Measurements from ENCODE around the gene FGF14. TPM values are rescaled to one million over a fixed set of nuclear protein-coding genes. Genes with fewer than 3 reads are reported as not detected.

FGF14 gene
- total and polyA plus RNA-seq, 2 donors (not counting 1 experiment from before 2014, with no cell fraction given) = under 0.01 TPM; not detected in 1

GRCh38 chr13:101959016-101959415, 442.8 kb downstream of the FGF14 start:
- H3K27ac ChIP-seq (ENCODE audit: low read length in 2 of 2) = no peak overlapping the region
- no peaks in the 10 kb centered on the region for H4K20me1 ChIP-seq (ENCODE audit: control insufficient read depth, insufficient read depth, low read length, poor library complexity, severe bottlenecking)
- no peaks in the 10 kb centered on the region for H3K27me3 Mint-ChIP-seq
- H3K9ac ChIP-seq (ENCODE audit: low read length) = no peak overlapping the region
- H3K9me3 Mint-ChIP-seq (ENCODE audit: insufficient read depth) = peaks cover 3% of the 10 kb centered on the region
- H2AFZ ChIP-seq (ENCODE audit: insufficient read depth, low read depth, low read length, poor library complexity, severe bottlenecking) = no peak overlapping the region
- H3K4me1 Mint-ChIP-seq = no peaks in the 10 kb centered on the region
- H3K4me2 ChIP-seq (replicated peaks; ENCODE audit: low read depth, low read length, poor library complexity, severe bottlenecking) = no peak overlapping the region
- no peak for TF ChIP-seq EZH2 (IDR thresholded peaks at IDR 0.05; ENCODE audit: borderline replicate concordance, insufficient read depth, low read depth, low read length, poor library complexity, severe bottlenecking)
- TF ChIP-seq, protein P1, sequence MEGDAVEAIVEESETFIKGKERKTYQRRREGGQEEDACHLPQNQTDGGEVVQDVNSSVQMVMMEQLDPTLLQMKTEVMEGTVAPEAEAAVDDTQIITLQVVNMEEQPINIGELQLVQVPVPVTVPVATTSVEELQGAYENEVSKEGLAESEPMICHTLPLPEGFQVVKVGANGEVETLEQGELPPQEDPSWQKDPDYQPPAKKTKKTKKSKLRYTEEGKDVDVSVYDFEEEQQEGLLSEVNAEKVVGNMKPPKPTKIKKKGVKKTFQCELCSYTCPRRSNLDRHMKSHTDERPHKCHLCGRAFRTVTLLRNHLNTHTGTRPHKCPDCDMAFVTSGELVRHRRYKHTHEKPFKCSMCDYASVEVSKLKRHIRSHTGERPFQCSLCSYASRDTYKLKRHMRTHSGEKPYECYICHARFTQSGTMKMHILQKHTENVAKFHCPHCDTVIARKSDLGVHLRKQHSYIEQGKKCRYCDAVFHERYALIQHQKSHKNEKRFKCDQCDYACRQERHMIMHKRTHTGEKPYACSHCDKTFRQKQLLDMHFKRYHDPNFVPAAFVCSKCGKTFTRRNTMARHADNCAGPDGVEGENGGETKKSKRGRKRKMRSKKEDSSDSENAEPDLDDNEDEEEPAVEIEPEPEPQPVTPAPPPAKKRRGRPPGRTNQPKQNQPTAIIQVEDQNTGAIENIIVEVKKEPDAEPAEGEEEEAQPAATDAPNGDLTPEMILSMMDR (IDR thresholded peaks at IDR 0.05) = no peak
- ChIA-PET POLR2A (no interaction called here), CTCF (no interaction called here)
- no peaks in the 10 kb centered on the region for H3K27me3 ChIP-seq (replicated peaks in 1 of 4; ENCODE audit: control extremely low read depth in 1 of 4, control insufficient read depth in 3 of 4, insufficient read depth in 4 of 4, low read length in 3 of 4)
- H3K27ac Mint-ChIP-seq = no peak overlapping the region
- no peaks in the 10 kb centered on the region for H3K36me3 ChIP-seq (replicated peaks in 1 of 2; ENCODE audit: control extremely low read depth in 1 of 2, control insufficient read depth in 1 of 2, extremely low read depth in 1 of 2, insufficient read depth in 2 of 2, low read length in 1 of 2)
- no peak overlapping the region for H3K4me3 ChIP-seq (ENCODE audit: control extremely low read depth in 1 of 5, extremely low read depth in 1 of 5, insufficient read depth in 1 of 5, low read depth in 2 of 5, low read length in 4 of 5)
- no peaks in the 10 kb centered on the region for H3K9me3 ChIP-seq (ENCODE audit: control extremely low read depth in 1 of 3, control insufficient read depth in 2 of 3, insufficient read depth in 1 of 3, low read length in 2 of 3)
- intact Hi-C loops (cut with micrococcal nuclease) = no loop called here
- no peaks in the 10 kb centered on the region for H3K79me2 ChIP-seq (ENCODE audit: control insufficient read depth, insufficient read depth, low read length)
- no peaks in the 10 kb centered on the region for H3K4me1 ChIP-seq (ENCODE audit: control insufficient read depth in 2 of 2, insufficient read depth in 2 of 2, low read length in 2 of 2)
- WGBS (ENCODE audit: insufficient coverage) = 62% methylated on average over 3 of the region's 5 CpGs
- ATAC-seq (ENCODE audit: low read depth) (no peak), DNase-seq (no peak)
- no peak overlapping the region for H3K4me3 Mint-ChIP-seq

- no peaks in the 10 kb centered on the region for H3K9me3 ChIP-seq (ENCODE audit: control extremely low read depth in 1 of 3, control insufficient read depth in 2 of 3, insufficient read depth in 1 of 3, low read length in 2 of 3)
- H3K36me3 ChIP-seq (replicated peaks in 1 of 2; ENCODE audit: control extremely low read depth in 1 of 2, control insufficient read depth in 1 of 2, extremely low read depth in 1 of 2, insufficient read depth in 2 of 2, low read length in 1 of 2) = no peaks in the 10 kb centered on the region
- WGBS (ENCODE audit: insufficient coverage) = 60% methylated on average over 2 of the region's 3 CpGs
- no peak overlapping the region for H3K27ac ChIP-seq (ENCODE audit: low read length in 2 of 2)
- Mint-ChIP-seq H3K27ac (no peak overlapping the region), H3K27me3 (no peaks in the 10 kb centered on the region), H3K4me3 (no peak overlapping the region), H3K4me1 (no peaks in the 10 kb centered on the region), H3K9me3 (ENCODE audit: insufficient read depth) (peaks cover 3% of the 10 kb centered on the region)
- H4K20me1 ChIP-seq (ENCODE audit: control insufficient read depth, insufficient read depth, low read length, poor library complexity, severe bottlenecking) = no peaks in the 10 kb centered on the region
- no peak overlapping the region for H3K9ac ChIP-seq (ENCODE audit: low read length)
- H3K79me2 ChIP-seq (ENCODE audit: control insufficient read depth, insufficient read depth, low read length) = no peaks in the 10 kb centered on the region
- H2AFZ ChIP-seq (ENCODE audit: insufficient read depth, low read depth, low read length, poor library complexity, severe bottlenecking) = no peak overlapping the region
- no peak overlapping the region for H3K4me3 ChIP-seq (ENCODE audit: control extremely low read depth in 1 of 5, extremely low read depth in 1 of 5, insufficient read depth in 1 of 5, low read depth in 2 of 5, low read length in 4 of 5)
- CTCF ChIA-PET = no interaction called here
- TF ChIP-seq EZH2 (IDR thresholded peaks at IDR 0.05; ENCODE audit: borderline replicate concordance, insufficient read depth, low read depth, low read length, poor library complexity, severe bottlenecking) = no peak
- H3K4me2 ChIP-seq (replicated peaks; ENCODE audit: low read depth, low read length, poor library complexity, severe bottlenecking) = no peak overlapping the region
- DNase-seq (no peak), ATAC-seq (ENCODE audit: low read depth) (no peak)
- no peaks in the 10 kb centered on the region for H3K27me3 ChIP-seq (replicated peaks in 1 of 4; ENCODE audit: control extremely low read depth in 1 of 4, control insufficient read depth in 3 of 4, insufficient read depth in 4 of 4, low read length in 3 of 4)
- POLR2A ChIA-PET = no interaction called here
- no peaks in the 10 kb centered on the region for H3K4me1 ChIP-seq (ENCODE audit: control insufficient read depth in 2 of 2, insufficient read depth in 2 of 2, low read length in 2 of 2)
- intact Hi-C loops (cut with micrococcal nuclease) = no loop called here
Observed at GRCh38 chr13:101955764-101956163, 446.1 kb downstream of the FGF14 start.

All from B cell (primary cell).